Fibroblast of mammary gland (primary cell): ENCODE measurements around the gene ACSL3.

ENCODE experiments used
- DNase-seq: peaks from one replicate; pipeline ENCODE4 v3.0.0-alpha.2; 2010; ENCODE audit warnings: low read depth
- H3K4me3 ChIP-seq: 2 replicates; pipeline ENCODE4 v1.5.1; 2011; ENCODE audit warnings: low read depth, mild to moderate bottlenecking, low read length, moderate library complexity; ENCODE audit not compliant: control insufficient read depth
- TF ChIP-seq, protein P1 (sequence below): conservative IDR thresholded peaks from 2 replicates; pipeline ENCODE4 v1.5.1; 2011; ENCODE audit warnings: low read depth, low read length, inconsistent platforms; ENCODE audit not compliant: control insufficient read depth, insufficient read depth

ACSL3 gene

GRCh38 chr2:222945887-222946286 lies 85.1 kb downstream of the ACSL3 start:
- no peak for DNase-seq
- no peak overlapping the region for H3K4me3 ChIP-seq
- TF ChIP-seq, protein P1, sequence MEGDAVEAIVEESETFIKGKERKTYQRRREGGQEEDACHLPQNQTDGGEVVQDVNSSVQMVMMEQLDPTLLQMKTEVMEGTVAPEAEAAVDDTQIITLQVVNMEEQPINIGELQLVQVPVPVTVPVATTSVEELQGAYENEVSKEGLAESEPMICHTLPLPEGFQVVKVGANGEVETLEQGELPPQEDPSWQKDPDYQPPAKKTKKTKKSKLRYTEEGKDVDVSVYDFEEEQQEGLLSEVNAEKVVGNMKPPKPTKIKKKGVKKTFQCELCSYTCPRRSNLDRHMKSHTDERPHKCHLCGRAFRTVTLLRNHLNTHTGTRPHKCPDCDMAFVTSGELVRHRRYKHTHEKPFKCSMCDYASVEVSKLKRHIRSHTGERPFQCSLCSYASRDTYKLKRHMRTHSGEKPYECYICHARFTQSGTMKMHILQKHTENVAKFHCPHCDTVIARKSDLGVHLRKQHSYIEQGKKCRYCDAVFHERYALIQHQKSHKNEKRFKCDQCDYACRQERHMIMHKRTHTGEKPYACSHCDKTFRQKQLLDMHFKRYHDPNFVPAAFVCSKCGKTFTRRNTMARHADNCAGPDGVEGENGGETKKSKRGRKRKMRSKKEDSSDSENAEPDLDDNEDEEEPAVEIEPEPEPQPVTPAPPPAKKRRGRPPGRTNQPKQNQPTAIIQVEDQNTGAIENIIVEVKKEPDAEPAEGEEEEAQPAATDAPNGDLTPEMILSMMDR: no peak

DNA sequence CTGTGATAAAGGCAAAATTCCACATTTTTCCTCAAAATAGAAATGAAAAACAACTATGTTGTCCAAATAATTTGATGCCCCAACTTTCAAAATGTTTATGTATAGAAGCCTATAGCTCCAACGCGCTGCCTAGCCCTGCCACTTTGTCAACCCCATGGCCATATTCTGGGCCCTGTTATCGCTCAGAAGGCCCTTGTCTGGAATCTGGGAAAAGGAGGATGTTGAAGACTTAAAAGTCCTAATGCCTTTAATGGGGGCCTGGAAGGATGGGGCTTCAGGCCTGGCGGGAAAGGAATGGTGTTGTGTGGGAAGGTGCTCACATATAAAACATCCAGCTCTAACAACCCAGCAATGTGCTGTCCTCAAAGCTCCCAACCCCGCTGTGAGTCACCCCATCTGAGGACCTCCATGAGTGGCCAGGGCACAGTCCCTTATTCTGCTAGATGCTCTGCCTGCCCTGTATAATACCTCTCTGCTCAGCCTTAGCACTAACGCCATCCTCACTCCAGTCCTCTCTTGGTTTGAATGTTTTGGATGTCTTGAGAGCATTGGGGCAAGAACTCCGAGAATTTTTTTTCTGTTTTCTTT lies 86.0 kb downstream of the ACSL3 start:
- no peak overlapping the region for H3K4me3 ChIP-seq
- DNase-seq: peak; percentile 40
- TF ChIP-seq, protein P1: no peak

DNA sequence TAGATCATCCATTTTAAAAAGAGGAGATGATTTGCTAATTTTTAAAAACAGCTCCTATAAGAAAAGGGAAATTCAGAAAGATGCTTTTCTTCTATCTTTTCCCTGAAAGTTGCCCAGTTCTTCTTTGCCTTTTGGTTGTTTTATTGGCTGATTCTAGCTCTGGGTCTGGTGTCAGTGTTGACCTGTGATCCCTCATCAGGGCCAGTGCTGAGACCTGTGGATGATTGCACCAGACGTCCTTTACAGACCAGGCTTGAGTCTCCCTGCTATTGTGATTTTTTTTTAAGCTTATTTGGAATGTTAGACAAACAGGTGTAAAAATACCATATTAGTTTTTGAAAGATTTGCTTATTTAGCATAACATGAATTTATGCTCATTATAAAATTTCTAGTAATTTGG lies 88.2 kb downstream of the ACSL3 start:
- DNase-seq: no peak
- TF ChIP-seq, protein P1: no peak
- no peak overlapping the region for H3K4me3 ChIP-seq

DNA sequence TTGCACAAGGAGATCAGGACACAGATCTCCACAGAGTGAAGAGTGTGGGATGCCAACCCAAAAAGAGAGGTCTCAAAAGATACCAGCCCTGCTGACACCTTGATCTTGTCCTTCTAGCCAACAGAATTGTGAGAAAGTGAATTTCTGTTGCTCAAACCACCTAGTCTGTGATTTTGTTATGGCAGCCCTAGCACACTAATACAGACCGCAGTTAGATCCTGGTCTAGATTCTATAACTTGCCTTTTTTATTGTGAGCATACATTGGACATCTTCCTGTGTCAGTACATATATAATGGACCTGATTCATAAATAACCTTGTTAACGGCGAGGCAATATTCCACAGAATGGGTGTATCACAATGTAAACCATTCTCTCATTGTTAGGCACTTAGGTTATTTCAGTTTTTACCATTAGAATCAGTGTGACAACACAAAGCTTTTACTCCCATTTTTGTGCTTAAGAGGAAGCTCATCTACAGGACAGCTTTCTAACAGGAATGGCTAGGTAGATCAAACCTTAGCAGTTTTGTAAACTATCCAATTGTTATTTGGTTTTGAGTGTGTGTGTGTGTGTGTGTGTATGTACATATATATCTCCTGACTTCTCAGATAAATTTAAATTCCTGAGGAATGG lies 89.0 kb downstream of the ACSL3 start:
- DNase-seq: no peak
- no peak overlapping the region for H3K4me3 ChIP-seq
- TF ChIP-seq, protein P1: no peak

GRCh38 chr2:222950638-222951285 lies 89.9 kb downstream of the ACSL3 start:
- TF ChIP-seq, protein P1: no peak
- no peak overlapping the region for H3K4me3 ChIP-seq
- peak; percentile 86 for DNase-seq

GRCh38 chr2:222952204-222952603 lies 91.4 kb downstream of the ACSL3 start:
- TF ChIP-seq, protein P1: no peak
- DNase-seq: no peak

More at GRCh38 chr2:222952204-222952603, 91.4 kb downstream of the ACSL3 start:
- no peak overlapping the region for H3K4me3 ChIP-seq
